HEK293T (cell line): ENCODE measurements around the gene DCP1B.

Experiments
- CTCF ChIA-PET: fragments of 350-600 bp; formaldehyde crosslinking; extraction: SDS; loops from one replicate; lab custom pipeline; 2021; ENCODE audit warnings: antibody characterized with exemption, inconsistent platforms; lab: Yijun Ruan, JAX
- POLR2A ChIA-PET: fragments of 350-600 bp; formaldehyde crosslinking; extraction: SDS; loops from one replicate; lab custom pipeline; 2020; ENCODE audit warnings: antibody characterized with exemption, inconsistent platforms; lab: Yijun Ruan, JAX
- DNase-seq: peaks from one replicate; pipeline ENCODE4 v3.0.0; 2012; ENCODE audit warnings: mixed read lengths; ENCODE audit errors: extremely low spot score
- ARNT ChIP-seq: fragments of 450-650 bp; IDR thresholded peaks from 2 replicates; pipeline ENCODE4 v1.6.1; 2017; ENCODE audit warnings: mild to moderate bottlenecking
- BHLHE40 ChIP-seq: fragments of 450-650 bp; IDR thresholded peaks from 2 replicates; pipeline ENCODE4 v1.6.1; 2016; ENCODE audit warnings: mild to moderate bottlenecking, moderate library complexity, borderline replicate concordance
- CTBP1 ChIP-seq: fragments of 450-650 bp; IDR thresholded peaks from 2 replicates; pipeline ENCODE4 v1.6.1; 2016; ENCODE audit warnings: borderline replicate concordance
- ELF4 ChIP-seq: fragments of 450-650 bp; IDR thresholded peaks from 2 replicates; pipeline ENCODE4 v1.6.1; 2017; ENCODE audit warnings: antibody characterized with exemption
- FOXA1 ChIP-seq: fragments of 450-650 bp; IDR thresholded peaks from 2 replicates; pipeline ENCODE4 v1.6.1; 2016; ENCODE audit warnings: mild to moderate bottlenecking
- FOXK2 ChIP-seq: fragments of 450-650 bp; IDR thresholded peaks from 2 replicates; pipeline ENCODE4 v1.6.1; 2016; ENCODE audit warnings: mild to moderate bottlenecking
- FOXM1 ChIP-seq: fragments of 450-650 bp; IDR thresholded peaks from 2 replicates; pipeline ENCODE4 v1.6.1; 2017; ENCODE audit warnings: mild to moderate bottlenecking, borderline replicate concordance
- HDGF ChIP-seq: fragments of 450-650 bp; IDR thresholded peaks from 2 replicates; pipeline ENCODE4 v1.6.1; 2017; ENCODE audit warnings: antibody characterized with exemption, borderline replicate concordance
- L3MBTL2 ChIP-seq: fragments of 450-650 bp; conservative IDR thresholded peaks from 2 replicates; pipeline ENCODE4 v1.6.1; 2016; ENCODE audit warnings: mild to moderate bottlenecking
- LEF1 ChIP-seq: fragments of 450-650 bp; IDR thresholded peaks from 2 replicates; pipeline ENCODE4 v1.6.1; 2017; ENCODE audit warnings: mild to moderate bottlenecking, borderline replicate concordance
- NFRKB ChIP-seq: fragments of 450-650 bp; IDR thresholded peaks from 2 replicates; pipeline ENCODE4 v1.6.1; 2016; ENCODE audit warnings: mild to moderate bottlenecking, moderate library complexity
- SP1 ChIP-seq: fragments of 450-650 bp; IDR thresholded peaks from 2 replicates; pipeline ENCODE4 v1.6.1; 2017
- SUZ12 ChIP-seq: fragments of 450-650 bp; IDR thresholded peaks from 2 replicates; pipeline ENCODE4 v1.6.1; 2016; ENCODE audit warnings: mild to moderate bottlenecking
- TARDBP ChIP-seq: fragments of 450-650 bp; IDR thresholded peaks from 2 replicates; pipeline ENCODE4 v1.6.1; 2016
- ZNF384 ChIP-seq: fragments of 450-650 bp; IDR thresholded peaks from 2 replicates; pipeline ENCODE4 v1.6.1; 2016
- TF ChIP-seq, protein P1 (sequence below): fragments of 450-650 bp; IDR thresholded peaks from 2 replicates; pipeline ENCODE4 v1.6.1; 2016

Gene DCP1B

DNA sequence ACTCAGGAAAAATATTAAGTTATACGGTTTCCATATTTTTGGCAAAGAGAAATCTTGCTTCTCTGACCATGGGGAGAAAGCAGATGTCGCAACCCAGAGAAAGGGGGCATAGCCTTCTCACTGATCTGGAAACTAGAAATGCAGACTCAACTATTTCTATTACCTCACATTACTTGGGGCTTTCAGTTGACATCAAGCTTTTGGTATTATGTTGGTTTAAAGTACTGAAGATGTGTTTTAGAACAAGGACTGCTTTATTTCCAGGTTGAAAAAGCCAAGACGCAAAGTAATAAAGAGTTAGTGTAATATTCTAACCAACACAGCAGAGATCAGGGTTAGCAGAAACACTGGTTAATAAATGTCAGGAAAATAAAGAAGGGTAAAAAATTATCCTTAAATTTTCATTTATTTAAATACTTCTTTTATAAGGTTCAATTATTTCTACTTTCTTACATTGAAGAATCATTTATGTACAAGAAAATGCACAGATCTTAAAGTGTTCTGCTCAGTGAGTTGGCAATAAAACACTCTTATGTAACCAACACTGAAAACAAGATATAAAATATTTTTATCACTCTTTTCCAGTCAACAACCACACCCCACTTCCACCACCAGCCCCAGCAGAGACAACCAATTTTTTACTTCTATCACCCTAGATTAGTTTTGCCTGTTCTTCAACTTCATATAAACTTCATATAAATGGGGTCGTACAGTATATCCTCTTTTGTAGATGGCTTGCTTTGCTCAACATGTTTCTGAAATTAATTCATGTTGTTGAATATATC is 26.0 kb downstream of the DCP1B start:
- no peak for DNase-seq
- TF ChIP-seq HDGF (no peak), TARDBP (no peak), FOXM1 (no peak), SUZ12 (no peak), SP1 (no peak), LEF1 (no peak), ARNT (no peak), ZNF384 (no peak), FOXA1 (no peak), ELF4 (no peak), CTBP1 (no peak)
- TF ChIP-seq, protein P1, sequence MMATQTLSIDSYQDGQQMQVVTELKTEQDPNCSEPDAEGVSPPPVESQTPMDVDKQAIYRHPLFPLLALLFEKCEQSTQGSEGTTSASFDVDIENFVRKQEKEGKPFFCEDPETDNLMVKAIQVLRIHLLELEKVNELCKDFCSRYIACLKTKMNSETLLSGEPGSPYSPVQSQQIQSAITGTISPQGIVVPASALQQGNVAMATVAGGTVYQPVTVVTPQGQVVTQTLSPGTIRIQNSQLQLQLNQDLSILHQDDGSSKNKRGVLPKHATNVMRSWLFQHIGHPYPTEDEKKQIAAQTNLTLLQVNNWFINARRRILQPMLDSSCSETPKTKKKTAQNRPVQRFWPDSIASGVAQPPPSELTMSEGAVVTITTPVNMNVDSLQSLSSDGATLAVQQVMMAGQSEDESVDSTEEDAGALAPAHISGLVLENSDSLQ = no peak
- POLR2A ChIA-PET = no interaction called here
- CTCF ChIA-PET = no interaction called here

DNA sequence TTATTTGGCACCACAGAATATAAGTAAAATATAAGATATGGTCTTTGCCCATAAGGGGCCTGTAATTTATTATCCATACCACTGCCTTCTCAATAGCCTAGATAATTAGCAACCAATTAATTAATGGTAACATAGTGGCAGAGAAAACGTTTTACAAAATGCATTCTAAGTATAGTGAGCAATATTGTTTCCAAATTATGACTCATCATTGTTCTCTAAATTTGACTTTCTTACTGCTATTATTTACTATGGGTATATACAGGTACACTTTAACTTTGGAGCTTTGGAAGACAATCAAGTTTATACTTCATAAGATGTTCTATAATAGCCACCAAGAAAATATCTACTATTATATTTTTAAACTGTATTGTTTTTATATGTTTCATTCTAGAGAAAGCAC is 26.7 kb downstream of the DCP1B start:
- ChIA-PET CTCF (no interaction called here), POLR2A (no interaction called here)
- no peak for DNase-seq
- TF ChIP-seq SUZ12 = no peak

DNA sequence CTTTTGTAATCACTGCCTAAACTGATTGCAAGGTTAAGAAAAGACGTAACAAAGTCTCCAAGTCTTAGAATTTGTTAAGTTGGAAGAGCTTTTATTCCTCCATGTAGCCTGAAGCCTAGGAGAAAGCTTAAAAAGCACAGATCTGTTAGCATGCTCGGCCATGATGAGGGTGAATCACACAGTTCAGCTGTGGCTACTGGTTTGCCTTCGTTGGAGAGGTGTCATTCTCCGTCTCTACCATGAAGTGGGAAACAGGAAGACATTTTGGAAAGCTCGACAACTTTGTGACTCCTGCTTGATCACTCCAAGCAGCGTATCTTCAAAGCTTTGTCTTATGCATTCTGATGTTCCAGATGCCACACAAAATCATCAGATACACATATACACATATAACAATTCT is 27.1 kb downstream of the DCP1B start:
- TF ChIP-seq ARNT (no peak), LEF1 (no peak)
- DNase-seq = no peak
- CTCF ChIA-PET = no interaction called here
- POLR2A ChIA-PET = no interaction called here

DNA sequence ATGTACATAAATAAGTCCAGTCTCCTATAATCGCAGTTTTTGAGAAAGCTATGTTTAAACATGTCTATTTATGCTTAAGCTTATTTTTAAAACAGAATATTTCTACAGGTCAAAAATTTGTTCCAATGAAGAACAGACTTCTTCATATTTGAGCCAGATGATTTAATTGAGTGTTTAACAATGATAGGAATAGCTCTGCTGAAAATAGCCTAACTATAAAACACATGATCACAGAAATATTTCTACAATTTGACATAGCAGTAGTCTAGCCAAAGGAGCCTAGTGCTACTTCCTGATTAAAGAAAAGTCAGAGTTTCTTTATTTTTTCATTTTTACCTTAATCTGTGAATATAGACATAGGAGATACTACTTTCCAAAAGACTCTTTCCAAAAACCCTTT is 29.4 kb downstream of the DCP1B start:
- POLR2A ChIA-PET = interaction anchor here (1.5 kb wide), 1 partner anchor 30 kb away, joined by 4 read pairs; the partner anchor contains the start of gene DCP1B
- CTCF ChIA-PET = no interaction called here
- TF ChIP-seq ARNT (no peak), FOXA1 (no peak), FOXM1 (no peak), NFRKB (no peak), HDGF (no peak), CTBP1 (no peak), BHLHE40 (no peak), SP1 (no peak), LEF1 (no peak), ELF4 (no peak)
- TF ChIP-seq, protein P1 = no peak
- no peak for DNase-seq

DNA sequence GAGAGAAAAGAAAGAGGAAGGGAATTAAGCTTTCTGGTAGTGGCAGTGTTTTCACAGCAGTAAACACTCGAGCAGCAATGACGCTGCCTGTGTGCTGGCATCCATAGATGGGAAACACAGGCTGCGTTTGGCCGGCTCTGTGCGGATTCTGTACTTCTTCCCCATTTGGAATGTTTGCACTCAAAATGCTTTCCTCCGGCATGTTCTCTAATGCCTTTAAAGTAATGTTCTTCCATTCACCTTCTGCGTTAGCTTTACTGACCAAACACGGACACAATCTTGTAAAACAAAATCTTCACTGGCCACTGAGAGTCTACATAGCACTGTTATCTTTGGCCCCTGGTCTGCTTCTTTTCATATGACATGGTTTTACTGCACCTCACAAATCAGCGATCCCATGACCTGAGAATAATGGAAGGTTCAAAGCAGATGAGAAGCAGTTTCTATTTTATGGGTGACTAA is 31.4 kb downstream of the DCP1B start:
- DNase-seq = no peak
- ChIA-PET CTCF (no interaction called here), POLR2A (interaction anchor here (0.8 to 1.6 kb wide), 2 partner anchors 9 to 31 kb away, joined by 3 to 5 read pairs; partner anchors contain the start of gene DCP1B)
- no peak for TF ChIP-seq SP1

DNA sequence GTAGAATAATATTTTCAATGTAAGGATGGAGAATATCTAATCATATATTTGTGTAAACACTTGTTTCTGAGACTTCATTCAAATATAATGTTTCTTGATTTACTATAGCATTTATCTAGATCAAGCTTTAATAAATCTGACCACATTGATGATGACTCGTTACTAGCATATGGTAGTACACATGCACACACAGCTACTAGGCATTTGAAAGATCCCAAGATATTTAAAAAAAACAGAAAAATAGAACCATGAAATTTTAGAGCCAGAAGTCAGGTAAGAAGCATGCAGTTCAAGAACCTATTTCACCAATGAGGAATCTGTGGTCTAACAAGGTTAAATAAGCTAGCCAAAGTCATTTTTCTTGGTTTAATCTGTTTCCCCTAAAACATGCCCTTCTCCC is 32.0 kb downstream of the DCP1B start:
- ChIA-PET POLR2A (interaction anchor here (0.8 to 1.6 kb wide), 2 partner anchors 9 to 32 kb away, joined by 3 to 5 read pairs; partner anchors contain the start of gene DCP1B), CTCF (no interaction called here)

DNA sequence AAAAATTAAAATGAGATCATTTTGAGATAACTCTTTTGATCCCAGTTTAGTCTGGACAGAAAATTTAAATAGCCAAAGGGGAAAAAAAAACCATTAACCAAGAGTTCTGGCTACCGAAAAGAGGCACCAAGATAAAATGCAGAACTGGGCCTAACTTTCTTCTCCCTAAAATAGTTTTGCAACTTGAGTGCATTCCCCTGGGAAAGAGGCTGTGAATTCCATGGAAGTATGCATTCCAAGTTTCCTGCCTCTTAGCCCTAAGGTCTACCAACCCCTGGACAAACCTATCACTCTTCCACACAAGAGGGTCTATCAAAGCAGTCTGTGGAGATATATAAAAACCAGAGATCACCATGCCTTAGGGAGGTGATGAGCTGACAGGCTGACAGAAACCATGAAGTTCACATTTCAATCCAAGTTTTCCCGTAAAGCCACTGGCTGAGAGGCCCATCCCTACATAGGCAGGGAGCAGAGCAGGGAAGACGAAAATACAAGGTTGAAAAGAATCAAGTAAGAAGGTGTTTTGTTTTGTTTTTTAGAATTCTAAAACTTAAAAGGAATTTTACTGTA is 33.8 kb downstream of the DCP1B start:
- CTCF ChIA-PET = no interaction called here

More for the DNA sequence above, 32.0 kb downstream of the DCP1B start:
- no peak for DNase-seq
- TF ChIP-seq FOXA1 = no peak
- TF ChIP-seq L3MBTL2 = no peak
- TF ChIP-seq FOXM1 = no peak
- TF ChIP-seq HDGF = no peak
- TF ChIP-seq, protein P1 = no peak
- no peak for TF ChIP-seq ELF4
- no peak for TF ChIP-seq NFRKB
- no peak for TF ChIP-seq FOXK2
- TF ChIP-seq ZNF384 = no peak
- no peak for TF ChIP-seq BHLHE40
- TF ChIP-seq CTBP1 = no peak

More for the DNA sequence above, 33.8 kb downstream of the DCP1B start:
- no peak for DNase-seq
- POLR2A ChIA-PET = no interaction called here
- TF ChIP-seq LEF1 = no peak
- TF ChIP-seq TARDBP = no peak
- TF ChIP-seq ELF4 = no peak
- no peak for TF ChIP-seq FOXK2
- no peak for TF ChIP-seq SP1
- no peak for TF ChIP-seq CTBP1
- no peak for TF ChIP-seq NFRKB
- TF ChIP-seq ARNT = no peak
